Left ventricle myocardium superior (tissue), 1 donor: ENCODE results near the gene FOXO6. TPM values are rescaled to one million over a fixed set of nuclear protein-coding genes. Genes with fewer than 3 reads are reported as not detected.

Experiments used
- ATAC-seq: fragments of 200-7000 bp; cut with Tn5 transposase; one replicate; pipeline ENCODE4 v1.9.1; 2020; ENCODE audit warnings: mild to moderate bottlenecking, moderate library complexity
- DNase-seq: peaks from one replicate; pipeline ENCODE4 v3.0.0-alpha.2; 2020
- intact Hi-C: fragments of 100-400 bp; cut with micrococcal nuclease; formaldehyde crosslinking; loops from one replicate; pipeline ENCODE4 v1.11.0; 2022
- total RNA-seq: library from RNA; stranded (reverse); fragmentation: NEBNext Ultra II Directional; extraction: Animal tissue kit (Norgen Biotek cat#: 25700); gene quantifications from one replicate; pipeline ENCODE4 v1.2.1, GENCODE V29; 2021
- donor health status: DM: no; HTN: yes; CAD: no; lungs with severe emphysema.

FOXO6 gene
- total RNA-seq, 1 donor from 2014 or later, result 3.4 TPM

GRCh38 chr1:41428738-41429640 lies 67.8 kb downstream of the FOXO6 start:
- DNase-seq (no peak), ATAC-seq (no peak)
- intact Hi-C loops, result no loop called here

- ATAC-seq (no peak), DNase-seq (no peak)
- intact Hi-C loops, result no loop called here
Observed at GRCh38 chr1:41429641-41430035, 68.4 kb downstream of the FOXO6 start.

GRCh38 chr1:41430069-41430468 lies 68.8 kb downstream of the FOXO6 start:
- intact Hi-C loops, result no loop called here
- ATAC-seq, result no peak
- DNase-seq, result no peak

- ATAC-seq, result no peak
- DNase-seq, result no peak
- intact Hi-C loops, result no loop called here
Observed at GRCh38 chr1:41430582-41430981, 69.3 kb downstream of the FOXO6 start.

DNA sequence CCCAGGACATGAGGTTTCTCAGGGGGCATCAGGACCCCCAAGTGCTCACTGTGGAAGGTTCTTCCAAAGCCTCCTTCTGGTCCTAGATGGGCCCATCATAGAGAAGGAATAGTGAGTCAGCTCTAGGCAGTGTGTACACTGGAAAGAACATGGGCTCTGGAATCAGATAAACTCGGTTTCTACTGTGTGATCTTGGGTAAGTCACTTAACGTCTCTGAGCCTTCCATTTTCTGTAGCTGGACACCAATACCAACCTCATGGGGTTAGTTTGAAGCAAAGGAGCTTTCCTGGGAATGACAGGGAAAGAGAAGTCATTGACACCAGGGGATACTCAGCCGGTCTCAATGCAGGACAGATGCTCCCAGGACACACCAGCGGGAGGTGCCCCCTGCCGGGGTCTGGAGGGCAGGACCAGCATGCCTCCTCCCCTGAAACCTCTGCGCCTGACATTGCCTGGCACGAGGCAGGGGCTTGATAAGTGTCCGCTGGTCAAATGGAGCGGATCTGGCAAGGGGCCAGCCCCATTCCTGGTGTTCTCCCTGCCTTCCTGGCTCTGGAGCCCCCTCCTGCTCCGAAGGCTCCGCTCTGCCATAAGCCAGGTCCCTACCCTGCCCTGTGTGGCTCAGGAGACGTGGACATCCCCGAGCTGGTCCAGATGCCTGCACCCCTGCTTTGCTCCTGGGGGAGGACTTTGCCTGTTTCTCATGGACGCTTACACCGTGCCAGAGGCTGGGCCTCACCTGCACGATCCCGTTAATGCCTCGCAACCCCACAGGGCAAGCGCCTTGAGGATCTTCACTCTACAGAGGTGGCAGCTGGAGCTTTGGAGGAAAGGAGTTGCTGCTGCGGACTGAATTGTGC lies 70.5 kb downstream of the FOXO6 start:
- ATAC-seq, result peak; percentile 22
- intact Hi-C loops, result no loop called here
- DNase-seq, result peak; percentile 74

Other genes with a start within 250 kb of the FOXO6 start
- gene SCMH1, start 119.1 kb upstream of the FOXO6 start, total RNA-seq, result 44.0 TPM
- gene EDN2, start 123.2 kb downstream of the FOXO6 start, total RNA-seq, result 0.27 TPM